Pons (tissue), 1 donor: ENCODE results near the gene PRSS56.

Source experiments
- DNase-seq: peaks from one replicate; pipeline ENCODE4 v3.0.0-alpha.2; 2016; ENCODE audit warnings: low spot score

Gene PRSS56

DNA sequence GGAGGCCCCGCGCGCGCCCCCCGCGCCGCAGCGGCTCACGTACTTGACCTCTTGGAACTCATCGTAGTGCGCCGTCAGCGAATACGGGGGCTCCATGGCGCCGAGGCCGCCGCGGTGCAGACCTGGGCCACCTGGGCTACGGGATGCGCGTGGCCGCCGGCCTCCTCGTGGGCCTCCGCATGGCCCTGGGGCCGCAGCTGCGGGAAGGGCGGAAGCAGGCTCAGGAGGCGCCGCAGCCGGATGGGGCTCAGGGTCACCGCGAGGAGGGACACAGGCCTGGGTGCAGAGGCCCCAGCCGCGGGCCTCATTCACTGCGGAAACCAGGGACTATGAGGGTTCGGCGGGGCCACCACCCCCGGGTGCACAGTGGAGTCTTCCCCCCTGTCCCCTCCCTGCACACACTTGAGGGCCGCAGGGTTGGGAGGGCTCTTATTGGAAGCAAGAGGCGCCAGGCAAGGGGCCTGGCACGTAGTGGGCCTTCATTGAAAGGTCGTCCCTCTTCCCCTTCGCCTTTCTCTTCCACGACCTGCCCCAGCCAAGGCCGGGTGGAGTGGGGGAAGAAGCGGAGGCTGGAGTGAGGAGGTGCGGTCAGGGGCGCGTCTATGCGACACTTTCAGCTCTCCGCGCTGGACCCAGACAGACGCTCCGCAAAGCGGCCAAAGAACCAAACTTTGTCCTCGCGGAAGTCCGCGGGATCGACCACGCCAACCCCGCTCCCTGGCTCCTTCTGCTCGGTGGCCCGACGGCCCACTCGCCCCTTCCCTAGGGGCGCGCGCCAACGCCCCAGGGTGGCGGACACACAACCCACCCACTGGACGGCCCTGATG lies 33.4 kb upstream of the PRSS56 start:
- DNase-seq = no peak

DNA sequence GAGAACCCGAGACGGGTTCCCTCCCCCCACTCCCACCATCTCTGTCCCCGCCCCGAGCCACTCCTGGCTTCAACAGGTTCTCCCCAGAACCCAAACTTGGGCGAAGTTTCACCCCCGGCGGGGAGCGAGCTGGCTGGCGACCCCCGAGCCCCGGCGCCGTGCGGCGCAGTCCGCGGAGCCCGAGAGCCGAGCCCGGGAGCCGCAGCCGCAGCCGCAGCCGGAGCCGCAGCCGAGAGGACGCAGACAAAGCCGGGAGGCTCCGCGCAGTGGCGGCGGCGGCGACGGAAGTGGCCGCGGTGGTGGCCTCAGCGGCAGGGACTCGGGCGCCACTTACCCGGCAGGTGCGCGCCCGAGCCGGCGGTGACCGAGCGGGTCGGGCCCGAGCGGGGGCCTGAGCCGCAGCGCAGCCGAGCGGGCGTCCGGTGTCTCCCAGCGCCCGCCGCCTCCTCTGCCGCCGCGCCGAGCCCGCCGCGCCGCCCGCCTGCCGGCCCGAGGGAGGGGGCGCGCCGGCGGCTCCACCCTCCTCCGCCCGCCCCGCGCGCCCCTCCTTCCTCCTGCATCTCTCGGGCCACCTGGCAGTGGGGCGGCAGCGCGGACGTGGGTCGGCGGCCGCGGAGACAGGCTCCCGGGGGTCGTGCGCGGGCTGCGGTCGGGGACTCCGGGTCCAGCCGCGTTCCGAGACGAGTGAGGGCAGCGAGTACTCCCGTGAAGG lies 32.6 kb upstream of the PRSS56 start, which contains the start of gene ECEL1:
Gene ECEL1 (minus strand): TSS at position 450 of the 712 bp plus-strand sequence. CDS start 1,181 bp downstream, outside the sequence.
- DNase-seq = no peak

DNA sequence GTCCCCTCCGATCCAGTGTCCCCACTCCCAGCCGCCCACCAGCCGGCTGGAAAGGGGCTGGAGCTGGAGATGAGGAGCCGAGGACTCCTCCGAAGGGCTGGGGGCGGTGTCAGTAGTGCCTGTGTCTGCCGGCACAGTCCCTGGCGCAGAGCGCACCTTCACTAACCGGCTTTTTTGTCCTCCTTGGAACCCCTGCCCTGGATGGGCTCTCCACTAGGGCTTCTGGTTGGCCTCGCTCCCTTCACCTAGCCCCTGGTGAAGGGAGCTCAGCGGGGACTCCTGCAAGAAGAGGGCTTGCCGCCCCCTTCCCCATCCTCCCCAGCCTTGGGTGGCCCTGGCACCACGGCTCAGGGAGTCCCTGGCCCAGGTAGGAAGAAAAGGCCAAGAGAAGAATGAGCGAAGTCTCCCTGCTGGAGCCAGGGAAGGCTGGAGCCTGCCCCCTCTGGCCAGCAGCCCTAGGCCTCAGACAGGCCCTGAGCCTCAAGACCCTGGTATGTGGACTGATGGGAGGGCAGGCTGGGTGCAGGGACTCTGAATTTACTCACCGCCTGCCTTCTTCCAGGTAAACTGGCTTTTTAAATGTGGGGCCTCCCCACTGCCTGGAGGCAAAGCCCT lies 32.0 kb upstream of the PRSS56 start:
- DNase-seq = no peak

DNA sequence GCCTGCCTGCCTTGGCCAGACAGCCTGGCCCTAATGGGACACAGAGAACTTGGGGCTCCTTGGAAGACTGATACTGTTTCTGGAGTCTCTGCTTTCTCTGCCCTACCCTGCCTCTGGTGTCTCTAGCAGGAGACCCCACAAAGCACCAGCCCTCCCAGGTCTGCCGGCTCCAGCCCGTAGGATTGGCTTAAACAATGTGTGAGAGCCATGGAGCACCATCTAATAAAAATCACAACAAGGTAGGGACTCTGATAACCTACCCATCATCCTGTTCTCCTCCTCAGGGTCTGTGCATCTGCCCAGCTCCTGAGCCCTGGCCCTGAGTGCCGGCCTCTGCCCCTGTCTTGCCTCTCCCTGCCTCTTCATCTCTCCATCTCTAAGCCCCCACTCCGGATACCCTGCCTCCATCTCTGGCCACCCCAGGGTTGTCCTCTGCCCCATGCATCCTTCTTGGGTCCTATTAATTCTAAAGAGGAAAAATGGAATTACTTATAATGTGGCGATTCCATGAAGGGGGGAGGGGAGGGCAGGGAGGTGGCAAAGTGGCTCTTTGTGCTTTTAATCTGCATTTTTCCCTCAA lies 31.4 kb upstream of the PRSS56 start:
- DNase-seq = no peak

DNA sequence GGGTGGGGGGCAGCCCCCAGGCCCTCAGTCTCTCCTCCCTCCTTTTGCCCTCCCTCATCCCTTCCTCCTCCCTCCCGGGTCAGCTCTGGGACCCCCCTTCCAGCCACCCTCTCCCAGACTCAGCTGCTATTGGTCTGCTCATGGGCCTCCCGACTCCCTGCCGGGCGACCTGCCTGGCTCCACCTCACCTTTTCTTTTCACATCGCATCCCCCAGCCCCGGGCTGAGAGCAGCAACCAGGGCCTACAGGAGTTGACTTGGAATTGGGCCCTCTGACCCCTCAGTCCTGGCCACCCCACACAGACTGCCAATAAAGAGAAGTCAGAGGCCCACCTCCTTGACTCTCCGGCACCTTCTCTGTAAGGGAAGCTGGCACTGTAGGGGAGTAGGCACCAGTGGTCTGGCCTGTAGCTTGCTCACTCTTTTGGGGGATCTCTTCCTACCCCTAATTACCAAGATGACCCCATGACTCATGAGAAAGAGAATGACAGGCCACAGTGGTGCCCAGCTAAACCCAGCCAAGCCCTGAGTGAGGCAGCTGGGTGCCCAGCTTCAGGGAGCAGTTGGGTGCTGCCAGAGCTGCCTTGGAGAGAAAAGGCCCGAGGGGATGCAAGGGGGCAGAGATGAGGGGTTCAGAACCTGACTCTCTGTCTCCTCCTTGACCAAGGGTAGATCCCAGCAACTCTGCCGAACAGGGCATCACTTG lies 30.5 kb upstream of the PRSS56 start:
- DNase-seq = no peak

DNA sequence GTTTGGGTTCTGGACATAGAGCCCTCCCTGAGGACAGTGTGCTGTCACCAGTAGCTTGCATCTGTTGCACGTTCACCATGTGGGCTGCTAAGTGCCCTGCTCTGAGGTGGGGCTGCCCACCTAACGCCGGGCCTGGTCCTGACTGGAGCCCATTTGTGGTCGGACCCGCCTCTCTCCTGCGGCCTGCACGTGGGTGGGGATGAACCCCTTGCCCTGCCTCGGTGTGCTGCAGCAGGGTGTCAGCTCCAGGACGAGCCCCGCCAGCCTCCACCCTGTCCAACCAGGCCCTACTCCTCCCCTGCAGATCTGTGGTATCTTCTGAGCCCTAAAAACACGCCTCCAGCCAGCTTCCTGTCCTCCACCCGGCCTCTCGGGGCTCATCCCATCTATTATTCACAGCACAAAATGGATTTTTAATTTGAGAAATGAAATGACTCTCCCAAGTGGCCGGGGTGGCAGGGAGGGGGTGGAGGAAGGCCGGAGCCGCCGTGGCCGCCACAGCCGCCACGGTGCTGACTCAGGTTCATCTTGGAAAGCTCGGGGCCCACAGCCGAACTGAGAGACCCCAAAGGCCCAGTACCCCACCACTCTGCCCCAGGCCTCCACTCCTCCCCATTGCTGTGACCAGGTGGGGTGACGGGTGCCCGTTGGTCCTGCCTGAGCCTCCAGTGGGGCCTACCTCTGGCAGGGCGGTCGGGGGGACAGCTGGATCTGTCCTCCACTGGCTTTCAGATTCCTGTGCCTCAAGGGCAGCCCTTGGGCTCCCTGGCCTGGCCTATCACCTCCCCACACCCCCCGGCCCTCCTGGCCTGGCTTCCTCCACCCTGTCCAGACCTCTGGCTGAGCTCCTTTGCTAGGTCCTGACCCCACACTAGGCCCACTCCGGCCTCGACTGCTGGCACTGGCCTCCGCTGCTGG lies 29.7 kb upstream of the PRSS56 start:
- no peak for DNase-seq

DNA sequence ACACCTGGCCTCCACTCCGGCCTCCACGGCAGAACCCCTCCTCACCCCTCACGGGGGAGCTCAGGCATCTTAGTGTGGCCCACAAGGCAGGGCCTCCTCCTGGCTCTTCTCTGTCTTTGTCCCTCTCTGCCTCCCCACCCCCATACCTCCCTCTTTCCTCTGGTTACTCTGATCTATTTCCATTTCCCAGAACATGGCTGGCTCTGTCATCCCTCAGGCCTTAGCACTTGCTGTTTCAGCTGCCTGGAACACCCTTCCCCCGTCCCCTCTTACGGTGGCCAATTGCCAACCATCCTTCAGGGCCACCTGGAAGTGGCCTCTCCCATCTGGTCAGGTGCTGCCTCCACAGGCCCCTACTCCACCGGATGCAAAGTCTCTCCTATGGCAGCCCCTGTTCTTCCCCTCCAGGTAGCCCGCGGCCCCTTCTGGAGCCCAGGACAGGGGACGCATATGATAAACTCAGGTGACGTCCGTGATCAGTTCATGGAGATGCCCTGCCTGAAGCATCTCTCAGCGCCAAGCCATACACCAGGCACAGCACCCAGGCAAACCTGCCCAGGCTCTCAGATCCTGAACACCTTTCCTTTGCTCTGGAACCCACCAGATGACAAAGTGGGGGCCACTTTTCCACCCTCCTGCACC lies 28.9 kb upstream of the PRSS56 start:
- DNase-seq = no peak

DNA sequence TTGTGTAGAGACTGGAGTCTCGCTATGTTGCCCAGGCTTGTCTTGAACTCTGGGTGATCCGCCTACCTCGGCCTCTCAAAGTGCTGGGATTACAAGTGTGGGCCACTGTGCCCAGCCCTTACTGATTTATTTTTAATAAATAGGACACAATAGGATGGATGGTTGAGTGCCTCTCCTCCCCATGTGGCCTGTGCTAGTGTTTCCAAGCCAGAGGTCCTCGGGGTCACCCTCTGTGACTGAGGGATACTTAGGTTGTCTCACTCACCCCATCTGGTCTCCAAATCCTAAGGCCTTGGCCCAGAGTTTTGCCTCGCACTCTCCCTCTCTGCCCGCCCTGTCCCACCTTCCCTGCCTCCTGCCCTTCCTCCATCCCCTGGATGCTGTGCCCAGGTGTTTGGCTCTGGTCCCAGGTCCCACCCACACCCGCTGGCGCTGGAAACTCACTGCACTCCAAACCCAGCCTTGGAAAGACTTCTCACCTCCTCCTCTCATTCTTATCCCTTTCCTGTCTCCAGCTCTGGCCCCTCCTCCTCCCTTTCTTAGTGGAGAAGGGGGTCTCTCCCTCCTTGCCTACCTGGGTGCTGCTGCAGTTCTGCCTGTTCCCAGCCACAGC lies 27.8 kb upstream of the PRSS56 start:
- DNase-seq = no peak

DNA sequence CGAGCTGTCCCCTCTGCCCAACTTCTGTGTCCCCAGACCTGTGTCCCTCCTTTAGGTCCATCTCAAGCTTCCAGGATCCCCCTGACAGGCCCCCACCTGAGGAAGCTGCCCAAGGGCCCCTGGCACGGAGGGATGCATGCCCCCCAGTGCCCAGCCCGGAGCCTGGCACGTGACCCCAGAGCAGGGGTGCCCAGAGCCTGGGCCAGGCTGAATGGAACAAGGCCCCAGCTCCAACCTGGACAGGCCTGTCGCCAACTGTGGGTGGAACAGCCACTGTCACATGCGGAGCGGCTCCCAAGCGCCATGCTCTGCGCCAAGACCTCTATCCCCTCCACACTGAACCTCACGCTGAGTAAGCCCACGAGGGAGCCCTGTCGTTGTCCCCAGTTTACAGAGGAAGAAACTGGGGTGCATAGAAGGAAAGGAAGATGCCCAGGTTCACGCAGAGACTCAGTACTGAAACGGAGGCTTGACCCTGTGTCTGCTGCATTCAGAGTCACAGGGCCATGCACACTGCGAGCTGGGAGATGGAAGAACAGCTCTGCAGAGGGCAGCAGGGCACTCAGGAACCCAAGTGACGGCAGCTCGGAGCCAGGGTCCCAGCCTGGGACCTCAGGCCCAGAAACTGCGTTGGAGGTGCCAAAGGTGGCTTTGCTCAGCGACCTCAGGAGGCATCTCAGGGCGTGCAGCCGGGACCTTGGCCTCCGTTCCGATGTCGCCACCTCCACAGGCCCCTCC lies 27.1 kb upstream of the PRSS56 start:
- DNase-seq = no peak

DNA sequence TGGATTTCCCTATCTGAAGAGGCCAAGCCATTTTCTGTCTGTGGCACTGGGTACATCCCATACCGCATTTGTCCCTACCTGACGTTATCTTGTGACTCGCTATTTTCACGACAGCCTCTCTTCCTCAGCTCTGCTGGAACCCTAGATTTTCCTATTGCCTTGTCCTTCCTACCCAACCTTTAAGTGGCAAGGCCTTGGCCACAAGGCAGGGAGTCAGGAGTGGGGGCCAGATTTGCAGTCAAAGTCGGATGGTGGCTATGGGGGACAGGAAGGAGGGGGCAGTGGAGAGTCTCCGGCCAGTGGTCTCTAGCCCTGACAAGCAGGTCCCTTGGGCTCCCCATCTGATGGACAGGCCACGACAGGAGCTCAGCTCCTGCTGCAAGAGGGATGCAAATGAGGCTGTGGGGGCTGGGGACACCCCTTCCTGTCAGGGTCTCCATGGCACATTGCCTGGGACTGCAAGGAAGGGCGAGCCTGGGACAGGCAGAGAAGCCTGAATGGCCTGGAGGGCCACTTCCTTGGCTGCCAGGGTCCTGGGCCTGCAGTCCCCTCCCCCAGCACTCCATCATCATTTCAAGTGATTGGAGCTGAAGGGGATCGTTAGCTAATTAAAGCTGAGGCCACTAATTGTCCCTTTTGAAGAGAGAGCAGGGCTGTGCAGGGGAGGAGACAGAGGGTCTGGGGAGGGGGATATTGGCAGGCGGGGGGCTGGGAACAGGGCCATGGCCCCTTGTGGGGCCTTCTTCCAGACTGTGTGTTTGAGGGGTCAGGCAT lies 26.3 kb upstream of the PRSS56 start:
- no peak for DNase-seq

DNA sequence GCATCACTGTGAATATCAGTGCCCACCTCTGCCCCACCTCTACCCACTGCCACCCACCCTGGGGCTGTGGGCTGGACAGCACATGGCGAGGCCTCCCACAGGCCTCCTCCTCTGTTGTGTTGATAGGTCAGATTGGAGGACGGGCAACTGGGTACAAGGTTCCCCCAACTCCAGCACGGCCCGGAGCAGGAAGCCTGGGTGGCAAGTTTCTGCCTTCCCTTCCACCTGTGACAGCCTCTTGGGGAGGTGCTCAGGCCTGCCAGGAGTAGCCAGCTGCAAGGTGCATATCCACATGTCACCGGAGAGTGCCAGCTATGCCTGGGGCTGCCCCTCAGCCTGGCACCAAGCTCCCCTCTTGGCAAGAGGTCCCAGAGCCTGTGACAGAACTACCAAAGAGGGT lies 25.6 kb upstream of the PRSS56 start:
- no peak for DNase-seq

DNA sequence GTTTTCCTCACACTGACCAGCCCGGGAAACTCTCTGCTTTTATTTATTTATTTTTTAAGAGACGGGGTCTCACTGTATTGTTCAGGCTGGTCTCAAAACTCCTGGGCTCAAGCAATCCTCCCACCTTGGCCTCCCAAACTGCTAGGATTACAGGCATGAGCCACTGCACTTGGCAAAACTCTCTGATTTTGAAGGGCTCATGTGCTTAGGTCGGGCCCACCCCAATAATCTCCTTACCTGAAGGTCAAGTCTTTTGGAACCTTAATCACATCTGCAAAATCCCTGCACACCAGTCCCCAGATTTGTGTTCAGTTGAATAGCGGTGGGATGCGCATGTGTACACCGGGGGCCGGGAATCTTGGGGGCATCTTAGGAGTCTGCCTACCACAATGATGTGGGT lies 24.9 kb upstream of the PRSS56 start:
- DNase-seq = no peak

DNA sequence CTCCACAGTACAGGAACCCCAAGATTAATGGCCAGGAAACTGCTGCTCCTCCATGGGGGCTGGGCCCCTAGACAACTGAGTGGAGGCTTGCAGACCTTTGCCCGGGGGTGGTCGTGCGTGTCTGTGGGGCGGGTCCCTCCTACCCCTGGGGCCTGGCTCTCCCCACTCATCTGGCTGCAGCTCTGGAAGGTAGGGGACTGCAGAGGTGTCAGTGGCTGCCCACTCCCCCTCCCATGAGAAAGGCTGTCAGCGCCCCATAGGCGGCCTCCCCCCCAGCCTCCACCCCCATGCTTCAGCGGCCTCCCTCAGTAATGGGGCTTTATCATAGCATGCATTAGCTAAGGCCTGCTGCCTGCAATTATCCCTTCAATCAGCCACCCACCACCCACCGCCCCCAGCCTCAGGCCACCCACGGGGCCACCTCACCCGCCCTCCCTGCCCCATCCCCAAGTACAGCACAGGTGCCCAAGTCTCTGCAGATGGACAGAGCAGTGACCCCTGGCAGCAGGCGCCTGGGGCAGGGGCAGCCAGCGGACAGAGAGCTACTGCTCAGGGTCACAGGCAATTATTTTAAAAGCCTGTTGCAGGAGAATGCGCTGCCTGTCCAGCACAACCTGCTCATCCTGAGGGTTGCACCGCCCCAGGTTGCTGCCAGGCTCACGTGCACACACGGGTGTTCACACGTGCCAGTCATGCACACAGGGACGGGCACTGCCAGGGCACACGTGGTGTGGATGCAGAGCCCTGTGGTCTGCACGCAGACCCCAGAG lies 23.5 kb upstream of the PRSS56 start:
- no peak for DNase-seq

DNA sequence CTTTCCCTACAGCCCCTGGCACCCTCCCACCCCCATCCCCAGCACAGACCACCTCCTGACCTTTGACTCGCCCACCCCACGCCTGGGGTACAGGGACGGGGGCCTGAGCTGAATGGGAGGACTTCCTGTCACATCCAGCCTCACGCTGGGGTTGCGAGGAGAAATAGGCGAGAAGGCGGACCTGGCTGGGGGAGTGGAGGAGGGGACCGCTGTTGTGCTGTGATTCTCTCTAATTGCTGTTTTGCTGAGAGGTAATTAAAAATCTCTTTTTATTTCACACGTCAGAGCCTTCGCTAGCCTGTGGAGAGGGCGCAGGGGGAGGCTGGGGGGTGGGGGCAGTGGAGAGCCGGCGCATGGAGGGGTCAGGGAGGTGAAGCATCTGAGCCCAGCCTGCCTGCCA lies 22.8 kb upstream of the PRSS56 start:
- DNase-seq = no peak

DNA sequence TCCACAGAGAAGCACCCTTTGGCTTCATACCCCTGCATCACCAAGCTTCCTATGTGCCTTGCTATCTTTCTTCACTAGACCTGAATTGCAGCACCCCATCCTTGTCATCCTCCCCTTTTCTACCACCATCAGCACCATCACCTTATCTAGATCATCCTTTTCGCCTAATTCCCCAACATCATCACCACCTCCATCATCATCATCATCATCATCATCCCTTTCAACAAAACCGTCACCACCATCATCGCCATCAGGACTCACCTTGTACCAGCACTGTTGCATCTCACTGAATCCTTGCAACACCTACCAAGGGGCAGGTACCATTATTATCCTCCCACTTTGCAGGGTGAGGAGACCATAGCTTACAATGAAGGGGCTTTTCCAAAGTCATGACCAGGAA lies 21.7 kb upstream of the PRSS56 start:
- DNase-seq = no peak

DNA sequence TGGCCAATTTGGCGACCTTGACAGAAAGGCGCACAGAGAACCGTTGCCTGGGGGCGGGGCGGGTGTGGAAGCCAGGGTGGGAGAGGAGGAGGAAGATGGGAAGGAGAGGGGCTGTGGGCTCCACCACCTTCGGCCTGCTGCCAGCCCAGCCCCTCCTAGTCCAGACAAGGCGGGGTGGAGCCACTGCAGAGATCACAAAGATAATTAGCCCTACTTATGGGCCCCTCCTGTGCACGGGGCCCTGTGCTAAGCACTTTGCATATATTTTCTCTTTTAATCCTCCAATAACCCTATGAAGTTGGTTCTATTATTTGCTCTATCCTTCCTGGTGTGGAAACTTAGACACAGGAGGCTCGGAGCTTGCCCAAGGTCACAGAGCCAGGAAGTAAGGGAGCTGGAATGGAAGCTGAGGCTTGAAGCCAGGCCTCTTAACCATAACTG lies 18.8 kb upstream of the PRSS56 start:
- DNase-seq = no peak

DNA sequence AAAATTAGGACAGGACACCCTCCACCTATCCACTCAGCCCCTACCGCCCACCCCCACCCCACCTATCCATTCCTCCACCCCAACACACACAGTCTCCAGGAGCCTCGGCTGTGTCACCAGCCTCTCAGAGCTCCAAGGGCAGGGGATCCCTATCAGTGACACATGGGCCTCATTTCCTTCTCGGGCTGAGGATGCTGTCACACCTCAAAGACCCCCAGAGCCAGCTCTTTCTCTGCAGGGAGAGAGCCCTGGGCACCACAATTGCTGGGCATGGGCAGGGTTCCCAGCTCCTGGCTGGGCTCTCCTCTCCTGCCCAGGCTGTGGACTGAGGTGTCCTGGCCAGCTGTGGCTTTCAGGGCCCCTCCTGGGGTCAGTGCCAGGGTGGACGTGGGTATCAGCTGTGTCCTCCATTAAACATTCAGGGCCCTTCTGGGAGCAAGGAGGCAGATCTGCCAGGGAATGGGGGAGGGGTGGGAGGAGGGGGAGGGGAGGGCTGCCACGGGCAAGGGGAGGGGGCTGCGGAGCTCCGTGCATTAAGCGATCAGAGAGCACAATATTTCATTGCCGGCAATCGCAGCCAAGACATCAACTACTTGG lies 18.3 kb upstream of the PRSS56 start:
- DNase-seq = no peak
